ENCODE results near the gene MOSPD3. TPM values are rescaled to one million over a fixed set of nuclear protein-coding genes. Genes with fewer than 3 reads are reported as not detected.

The MOSPD3 gene
- total and polyA plus RNA-seq, 2 of the 13 experiments (the other 11 are each of a cell fraction or from before 2014, with no cell fraction given) = 7.6 to 8.8 TPM

GRCh38 chr7:100567751-100568175 lies 44.6 kb upstream of the MOSPD3 start (continued):
- TF ChIP-seq ZNF770 (CRISPR knock-in tag; IDR thresholded peaks at IDR 0.05) (no peak), TEAD3 (CRISPR knock-in tag; optimal IDR thresholded peaks at IDR 0.05; ENCODE audit: borderline replicate concordance) (no peak), ZFP36L1 (CRISPR knock-in tag; IDR thresholded peaks at IDR 0.05) (no peak), PAF1 (CRISPR knock-in tag; IDR thresholded peaks at IDR 0.05) (peak; percentile 89; the same call in 1 of the 2 replicates), ZNF121 (CRISPR knock-in tag; IDR thresholded peaks at IDR 0.05) (no peak), MAX (IDR thresholded peaks at IDR 0.05) (no peak)
- TF ChIP-seq, protein P1, sequence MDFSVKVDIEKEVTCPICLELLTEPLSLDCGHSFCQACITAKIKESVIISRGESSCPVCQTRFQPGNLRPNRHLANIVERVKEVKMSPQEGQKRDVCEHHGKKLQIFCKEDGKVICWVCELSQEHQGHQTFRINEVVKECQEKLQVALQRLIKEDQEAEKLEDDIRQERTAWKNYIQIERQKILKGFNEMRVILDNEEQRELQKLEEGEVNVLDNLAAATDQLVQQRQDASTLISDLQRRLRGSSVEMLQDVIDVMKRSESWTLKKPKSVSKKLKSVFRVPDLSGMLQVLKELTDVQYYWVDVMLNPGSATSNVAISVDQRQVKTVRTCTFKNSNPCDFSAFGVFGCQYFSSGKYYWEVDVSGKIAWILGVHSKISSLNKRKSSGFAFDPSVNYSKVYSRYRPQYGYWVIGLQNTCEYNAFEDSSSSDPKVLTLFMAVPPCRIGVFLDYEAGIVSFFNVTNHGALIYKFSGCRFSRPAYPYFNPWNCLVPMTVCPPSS (IDR thresholded peaks at IDR 0.05) = no peak
- TF ChIP-seq, protein P2, sequence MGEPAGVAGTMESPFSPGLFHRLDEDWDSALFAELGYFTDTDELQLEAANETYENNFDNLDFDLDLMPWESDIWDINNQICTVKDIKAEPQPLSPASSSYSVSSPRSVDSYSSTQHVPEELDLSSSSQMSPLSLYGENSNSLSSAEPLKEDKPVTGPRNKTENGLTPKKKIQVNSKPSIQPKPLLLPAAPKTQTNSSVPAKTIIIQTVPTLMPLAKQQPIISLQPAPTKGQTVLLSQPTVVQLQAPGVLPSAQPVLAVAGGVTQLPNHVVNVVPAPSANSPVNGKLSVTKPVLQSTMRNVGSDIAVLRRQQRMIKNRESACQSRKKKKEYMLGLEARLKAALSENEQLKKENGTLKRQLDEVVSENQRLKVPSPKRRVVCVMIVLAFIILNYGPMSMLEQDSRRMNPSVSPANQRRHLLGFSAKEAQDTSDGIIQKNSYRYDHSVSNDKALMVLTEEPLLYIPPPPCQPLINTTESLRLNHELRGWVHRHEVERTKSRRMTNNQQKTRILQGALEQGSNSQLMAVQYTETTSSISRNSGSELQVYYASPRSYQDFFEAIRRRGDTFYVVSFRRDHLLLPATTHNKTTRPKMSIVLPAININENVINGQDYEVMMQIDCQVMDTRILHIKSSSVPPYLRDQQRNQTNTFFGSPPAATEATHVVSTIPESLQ (CRISPR knock-in tag; conservative IDR thresholded peaks at IDR 0.05) = no peak
